Stomach (tissue), 4 donors: ENCODE data around the gene TNNI3K.

ENCODE experiments used
- CTCF ChIP-seq, 7 experiments: fragments of 450-650 bp in 4 of 7; fragments of 200-600 bp in 3 of 7; sonication (generic) in 3 of 7; IDR thresholded peaks; one replicate each; pipeline ENCODE4 v1.5.1; 2016 to 2019; ENCODE audit warnings: antibody characterized with exemption in 7 of 7, control low read depth in 2 of 7, mild to moderate bottlenecking in 1 of 7
- EP300 ChIP-seq: sonication (generic); formaldehyde crosslinking; IDR thresholded peaks from one replicate; pipeline ENCODE4 v1.6.1; 2017; ENCODE audit warnings: antibody characterized with exemption
- POLR2A ChIP-seq, 4 donors: fragments of 450-650 bp; IDR thresholded peaks; one replicate each; pipeline ENCODE4 v1.6.1; 2016; ENCODE audit warnings: antibody characterized with exemption in 4 of 4, control low read depth in 2 of 4, mild to moderate bottlenecking in 1 of 4, moderate library complexity in 1 of 4
- POLR2AphosphoS5 ChIP-seq, 3 donors: sonication (generic); formaldehyde crosslinking; IDR thresholded peaks; one replicate each; pipeline ENCODE4 v1.6.1; 2016; ENCODE audit warnings: antibody characterized with exemption in 3 of 3

GRCh38 chr1:74583397-74583796 lies 348.2 kb downstream of the TNNI3K start:
- TF ChIP-seq EP300 = no peak
- no peak for TF ChIP-seq CTCF (IDR thresholded peaks at IDR 0.05)
- no peak for TF ChIP-seq POLR2A (IDR thresholded peaks at IDR 0.05)
- no peak for TF ChIP-seq POLR2AphosphoS5 (IDR thresholded peaks at IDR 0.05)
